RWPE2 (cell line): ENCODE data around the gene UTP25.

Experiments
- ATAC-seq: fragments of 200-7000 bp; cut with Tn5 transposase; 3 replicates; pipeline ENCODE4 v1.9.1; 2021; ENCODE audit warnings: low read depth
- DNase-seq: peaks from one replicate; pipeline ENCODE4 v3.0.0-alpha.2; 2020; ENCODE audit warnings: low spot score
- H3K27ac ChIP-seq: fragments of 450-650 bp; 2 replicates; pipeline ENCODE4 v1.5.1; 2017; ENCODE audit warnings: mild to moderate bottlenecking; ENCODE audit not compliant: poor library complexity, severe bottlenecking
- H3K27me3 ChIP-seq: fragments of 250-450 bp; sonication (Bioruptor Pico); 2 replicates; pipeline ENCODE4 v1.5.1; 2021; ENCODE audit warnings: mild to moderate bottlenecking, moderate library complexity; ENCODE audit not compliant: insufficient read depth, poor library complexity, severe bottlenecking
- H3K36me3 ChIP-seq: fragments of 250-450 bp; sonication (Bioruptor Pico); 2 replicates; pipeline ENCODE4 v1.5.1; 2020; ENCODE audit warnings: low read depth, mild to moderate bottlenecking, moderate library complexity
- H3K4me1 ChIP-seq: fragments of 250-450 bp; sonication (Bioruptor Pico); 2 replicates; pipeline ENCODE4 v1.5.1; 2021; ENCODE audit warnings: mild to moderate bottlenecking, moderate library complexity; ENCODE audit not compliant: insufficient read depth, poor library complexity, severe bottlenecking
- H3K4me3 ChIP-seq: fragments of 250-450 bp; sonication (Bioruptor Pico); 2 replicates; pipeline ENCODE4 v1.5.1; 2021; ENCODE audit warnings: mild to moderate bottlenecking, moderate library complexity; ENCODE audit not compliant: severe bottlenecking
- H3K9me3 ChIP-seq: fragments of 250-450 bp; sonication (Bioruptor Pico); 2 replicates; pipeline ENCODE4 v1.5.1; 2021; ENCODE audit warnings: mild to moderate bottlenecking, moderate library complexity; ENCODE audit not compliant: severe bottlenecking
- TF ChIP-seq, protein P1 (sequence below): fragments of 450-650 bp; IDR thresholded peaks from one replicate; pipeline ENCODE4 v1.5.1; 2017; ENCODE audit warnings: mild to moderate bottlenecking, moderate library complexity; ENCODE audit not compliant: poor library complexity, severe bottlenecking

Gene UTP25

DNA sequence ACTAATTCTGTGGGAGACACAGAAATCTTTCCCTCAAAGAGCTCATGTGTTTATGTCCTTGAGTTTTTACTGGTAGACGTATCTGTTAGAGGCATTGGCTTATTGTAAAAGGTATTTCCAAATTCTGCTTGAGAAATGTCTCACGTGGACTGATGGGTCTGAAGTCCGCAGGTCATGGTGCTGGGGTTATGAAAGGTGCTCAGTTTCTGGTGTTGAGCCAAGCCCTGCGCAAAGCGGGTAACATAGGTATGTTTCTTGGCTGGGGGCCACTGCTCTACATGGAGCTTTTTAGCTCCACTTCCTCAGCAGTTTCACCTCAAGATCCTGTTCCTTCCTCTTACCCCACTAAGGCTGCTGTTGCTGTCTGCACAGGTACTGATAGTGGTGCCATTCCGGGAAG, 10.8 kb downstream of the UTP25 start:
- no peak for ATAC-seq
- H3K27me3 ChIP-seq, result no peaks in the 10 kb centered on the region
- DNase-seq, result no peak
- peaks cover 55% of the 10 kb centered on the region for H3K36me3 ChIP-seq
- TF ChIP-seq, protein P1, sequence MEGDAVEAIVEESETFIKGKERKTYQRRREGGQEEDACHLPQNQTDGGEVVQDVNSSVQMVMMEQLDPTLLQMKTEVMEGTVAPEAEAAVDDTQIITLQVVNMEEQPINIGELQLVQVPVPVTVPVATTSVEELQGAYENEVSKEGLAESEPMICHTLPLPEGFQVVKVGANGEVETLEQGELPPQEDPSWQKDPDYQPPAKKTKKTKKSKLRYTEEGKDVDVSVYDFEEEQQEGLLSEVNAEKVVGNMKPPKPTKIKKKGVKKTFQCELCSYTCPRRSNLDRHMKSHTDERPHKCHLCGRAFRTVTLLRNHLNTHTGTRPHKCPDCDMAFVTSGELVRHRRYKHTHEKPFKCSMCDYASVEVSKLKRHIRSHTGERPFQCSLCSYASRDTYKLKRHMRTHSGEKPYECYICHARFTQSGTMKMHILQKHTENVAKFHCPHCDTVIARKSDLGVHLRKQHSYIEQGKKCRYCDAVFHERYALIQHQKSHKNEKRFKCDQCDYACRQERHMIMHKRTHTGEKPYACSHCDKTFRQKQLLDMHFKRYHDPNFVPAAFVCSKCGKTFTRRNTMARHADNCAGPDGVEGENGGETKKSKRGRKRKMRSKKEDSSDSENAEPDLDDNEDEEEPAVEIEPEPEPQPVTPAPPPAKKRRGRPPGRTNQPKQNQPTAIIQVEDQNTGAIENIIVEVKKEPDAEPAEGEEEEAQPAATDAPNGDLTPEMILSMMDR, result no peak
- H3K4me3 ChIP-seq, result no peak overlapping the region
- no peaks in the 10 kb centered on the region for H3K9me3 ChIP-seq
- H3K27ac ChIP-seq, result peak overlapping the region; percentile 89
- peaks cover 14% of the 10 kb centered on the region for H3K4me1 ChIP-seq

DNA sequence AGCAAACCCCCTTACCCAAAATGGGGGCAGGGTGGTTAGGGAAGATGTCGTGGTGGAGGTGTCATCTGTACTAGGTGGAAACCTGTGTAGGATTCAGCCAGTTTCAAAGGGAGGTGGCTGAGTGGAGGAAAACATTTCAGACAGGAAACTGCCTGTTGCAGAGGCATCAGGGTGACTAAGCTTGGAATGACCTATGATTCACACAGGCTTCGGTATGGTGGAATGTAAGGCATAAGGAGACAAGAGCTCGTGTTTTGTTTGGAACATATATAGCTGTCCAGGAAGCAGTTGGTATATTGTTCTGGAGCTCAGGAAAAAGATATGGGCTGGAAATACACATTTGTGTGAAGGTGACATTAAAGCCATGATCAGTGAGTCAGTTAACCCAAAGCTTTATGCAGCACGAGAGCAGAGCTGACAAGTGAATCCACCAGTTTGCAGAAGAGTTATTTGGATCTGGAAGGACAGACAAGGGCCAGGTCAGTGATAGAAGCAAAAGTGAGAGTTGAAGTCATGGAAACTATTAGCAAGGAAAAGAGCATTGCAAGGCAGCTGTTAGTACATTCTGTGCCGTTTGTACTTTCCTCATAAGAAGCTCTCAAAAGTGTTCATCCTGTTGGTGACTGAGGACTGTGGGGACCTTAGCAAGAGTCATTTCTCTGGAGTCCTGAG, 12.2 kb downstream of the UTP25 start:
- Histone ChIP-seq H3K36me3 (peaks cover 55% of the 10 kb centered on the region), H3K27ac (peak overlapping the region; percentile 89), H3K27me3 (no peaks in the 10 kb centered on the region), H3K4me3 (no peak overlapping the region), H3K4me1 (peaks cover 14% of the 10 kb centered on the region), H3K9me3 (no peaks in the 10 kb centered on the region)
- TF ChIP-seq, protein P1, result no peak
- DNase-seq (no peak), ATAC-seq (peak; percentile 99)

DNA sequence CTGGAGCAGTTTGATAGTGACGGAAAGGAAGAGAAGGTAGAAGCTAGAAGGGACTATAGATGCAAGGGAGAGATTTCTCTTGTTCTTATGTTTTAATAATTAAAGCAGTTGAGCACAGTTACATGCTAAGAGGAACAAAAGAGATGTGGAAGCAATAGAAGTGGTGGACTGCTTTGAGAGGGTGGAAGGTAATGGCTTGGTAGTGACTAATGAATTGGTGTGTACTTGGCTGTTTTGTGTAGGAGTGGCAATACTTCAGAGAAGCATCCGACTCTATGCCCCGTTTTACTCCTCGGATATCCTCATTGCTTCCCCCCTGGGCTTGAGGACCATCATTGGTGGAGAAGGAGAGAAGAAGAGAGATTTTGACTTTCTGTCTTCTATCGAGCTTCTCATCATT, 12.8 kb downstream of the UTP25 start:
- DNase-seq (no peak), ATAC-seq (no peak)
- H3K36me3 ChIP-seq, result peaks cover 54% of the 10 kb centered on the region
- TF ChIP-seq, protein P1, result no peak
- H3K4me1 ChIP-seq, result peaks cover 14% of the 10 kb centered on the region
- H3K4me3 ChIP-seq, result no peak overlapping the region
- H3K9me3 ChIP-seq, result no peaks in the 10 kb centered on the region
- peak overlapping the region; percentile 89 for H3K27ac ChIP-seq
- H3K27me3 ChIP-seq, result no peaks in the 10 kb centered on the region

DNA sequence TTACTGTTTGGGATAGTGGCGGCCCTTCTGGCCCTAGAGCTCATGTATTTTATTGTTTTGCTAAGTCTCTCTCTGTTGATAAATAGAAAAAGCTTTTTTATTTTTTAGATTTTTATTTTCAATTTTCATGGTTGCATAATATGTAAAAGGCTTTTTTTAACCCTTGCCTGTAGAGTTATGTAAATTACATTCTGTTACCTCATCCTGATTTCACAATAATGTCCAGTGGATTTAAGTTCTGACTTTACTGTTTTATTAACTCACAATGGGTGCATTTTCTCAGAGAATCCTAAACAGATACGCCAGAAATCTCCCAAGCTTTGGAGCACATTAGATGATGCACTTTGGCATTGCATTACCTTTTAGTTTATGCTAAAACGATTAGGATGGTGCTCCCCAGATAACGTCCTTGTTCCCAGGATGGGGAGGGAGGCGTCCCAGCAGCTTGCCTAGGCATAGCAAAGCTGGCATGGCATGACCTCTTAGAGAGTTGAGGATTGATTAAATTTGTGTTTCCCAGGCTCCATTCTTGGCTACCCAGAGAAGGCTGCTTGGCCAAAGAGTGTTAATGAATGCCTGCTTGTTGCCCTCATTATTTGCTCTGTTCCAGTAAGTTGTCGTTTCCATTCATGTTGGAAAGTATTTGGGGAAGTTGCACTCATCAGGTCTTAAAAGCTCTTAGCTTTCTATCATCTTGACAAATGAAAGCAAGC, 17.1 kb downstream of the UTP25 start:
- H3K9me3 ChIP-seq, result no peaks in the 10 kb centered on the region
- H3K36me3 ChIP-seq, result peaks cover 33% of the 10 kb centered on the region
- ATAC-seq, result no peak
- no peak for DNase-seq
- H3K4me3 ChIP-seq, result no peak overlapping the region
- H3K27ac ChIP-seq, result no peak overlapping the region
- no peaks in the 10 kb centered on the region for H3K27me3 ChIP-seq
- peaks cover 6% of the 10 kb centered on the region for H3K4me1 ChIP-seq
- TF ChIP-seq, protein P1, result no peak

DNA sequence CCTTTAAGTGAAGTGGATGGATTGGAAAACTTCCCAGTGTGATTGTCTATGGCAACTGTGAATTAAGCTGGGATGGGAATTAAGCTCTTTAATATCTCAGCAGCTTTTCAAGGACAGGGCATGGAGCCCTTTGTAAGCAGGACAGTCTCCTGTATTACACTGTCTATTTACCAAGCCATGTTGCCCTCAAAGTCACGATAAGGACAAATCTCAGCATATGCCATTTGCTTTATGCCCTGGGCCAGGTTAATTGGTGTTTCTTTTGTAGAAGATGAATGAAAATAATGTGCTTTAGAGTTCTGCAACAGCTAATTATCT, 17.6 kb downstream of the UTP25 start:
- DNase-seq (no peak), ATAC-seq (no peak)
- Histone ChIP-seq H3K27me3 (no peaks in the 10 kb centered on the region), H3K36me3 (peaks cover 38% of the 10 kb centered on the region), H3K4me1 (peaks cover 2% of the 10 kb centered on the region), H3K4me3 (no peak overlapping the region), H3K9me3 (no peaks in the 10 kb centered on the region), H3K27ac (no peak overlapping the region)
- TF ChIP-seq, protein P1, result no peak
